Left renal cortex interstitium (tissue), 4 donors: ENCODE results near the gene C20orf96. TPM values are rescaled to one million over a fixed set of nuclear protein-coding genes. Genes with fewer than 3 reads are reported as not detected.
"Not testable (repeated sequence)": the region's sequence is repeated elsewhere in the genome, so short reads cannot be mapped to it uniquely, and the experiment has no call there.

Experiments used
- DNase-seq, 4 donors: peaks; one replicate each; pipeline ENCODE4 v3.0.0-alpha.2; 2013; ENCODE audit warnings: low read depth in 4 of 4, low spot score in 2 of 4, missing footprints in 1 of 4
- polyA plus RNA-seq, 4 donors: library from polyadenylated mRNA; unstranded; fragments of 120-200 nt; gene quantifications; one replicate each; pipeline ENCODE4 v1.2.1, GENCODE V29; 2013; ENCODE audit not compliant: insufficient read length in 4 of 4

C20orf96 gene
- polyA plus RNA-seq, 4 donors, result 32.0 to 43.0 (median 37.6) TPM

- DNase-seq, result no peak
These were observed 39.2 kb downstream of the C20orf96 start for GRCh38 chr20:251354-251753.

DNA sequence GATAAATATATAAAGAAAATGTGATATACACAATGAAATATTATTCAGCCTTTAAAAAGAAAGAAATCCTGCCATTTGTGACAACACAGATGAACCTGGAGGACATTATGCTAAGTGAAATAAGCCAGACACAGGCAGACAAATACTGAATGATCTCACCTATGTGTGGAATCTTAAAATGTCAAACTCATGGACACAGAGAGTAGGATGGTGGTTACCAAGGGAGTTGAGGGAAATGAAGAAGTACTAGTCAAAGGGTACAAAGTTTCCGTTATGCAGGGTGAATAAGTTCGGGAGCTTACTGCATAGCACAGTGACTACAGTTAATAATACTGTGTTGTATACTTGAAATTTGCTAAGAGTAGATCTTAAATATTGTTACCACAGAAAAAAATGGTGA is 47.6 kb downstream of the C20orf96 start:
- DNase-seq, result no peak

DNA sequence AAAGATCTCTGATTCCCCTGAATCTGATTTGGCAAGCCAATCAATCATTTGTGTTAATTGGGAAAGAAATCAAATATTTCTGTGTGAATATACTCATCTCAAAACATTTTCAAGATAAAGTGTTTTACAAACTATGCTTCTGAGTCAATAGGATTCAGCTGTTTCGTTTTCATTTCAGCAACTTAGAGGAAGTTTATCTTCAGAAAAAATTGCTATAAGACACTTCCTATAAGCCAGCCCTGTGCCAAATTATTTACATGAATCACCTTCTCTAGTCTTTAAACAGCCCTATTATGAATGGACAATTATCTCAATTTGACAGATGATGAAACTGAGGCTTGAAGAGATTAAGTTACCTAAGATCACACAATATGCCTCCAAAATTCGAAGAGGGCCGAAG is 52.6 kb downstream of the C20orf96 start:
- DNase-seq, result no peak

DNA sequence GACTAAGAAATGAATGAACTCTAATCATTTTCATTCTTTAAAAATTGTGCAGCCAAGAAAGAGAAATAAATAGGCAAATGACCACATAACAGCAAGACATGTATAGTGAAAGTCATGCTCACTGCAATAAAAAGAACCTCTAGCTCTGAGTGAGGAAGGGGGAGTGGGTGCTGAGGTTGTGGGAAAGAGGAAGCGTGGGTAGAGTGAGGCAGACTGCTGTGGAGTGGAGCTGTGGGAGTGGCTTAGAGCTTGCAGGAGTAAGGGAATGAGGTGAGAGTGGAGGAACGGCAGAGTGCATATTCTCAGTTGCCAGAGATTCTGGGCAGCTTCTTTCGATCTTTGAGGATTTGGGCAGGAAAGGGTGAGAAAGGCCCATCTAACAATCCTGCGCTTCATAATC is 53.1 kb downstream of the C20orf96 start:
- DNase-seq, result no peak

DNA sequence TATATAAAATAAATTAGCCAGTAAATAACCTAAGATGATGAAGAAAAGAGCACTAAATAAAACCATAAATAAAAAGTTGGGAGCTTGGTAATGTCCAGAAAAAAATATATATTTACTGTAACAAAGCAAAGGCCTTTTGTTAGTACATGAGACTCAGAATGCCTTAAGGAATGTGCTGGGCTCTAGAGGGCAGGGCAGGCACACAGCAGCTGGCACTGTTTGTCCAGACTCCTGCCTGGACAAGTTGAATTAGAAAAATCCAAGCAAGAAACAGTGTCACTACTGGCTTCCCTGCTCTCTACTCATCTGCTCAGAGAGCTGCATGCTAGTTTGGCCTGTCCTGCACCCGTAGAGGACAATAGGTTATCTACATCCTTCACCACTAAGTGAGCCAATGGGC is 54.7 kb downstream of the C20orf96 start:
- DNase-seq, result no peak

DNA sequence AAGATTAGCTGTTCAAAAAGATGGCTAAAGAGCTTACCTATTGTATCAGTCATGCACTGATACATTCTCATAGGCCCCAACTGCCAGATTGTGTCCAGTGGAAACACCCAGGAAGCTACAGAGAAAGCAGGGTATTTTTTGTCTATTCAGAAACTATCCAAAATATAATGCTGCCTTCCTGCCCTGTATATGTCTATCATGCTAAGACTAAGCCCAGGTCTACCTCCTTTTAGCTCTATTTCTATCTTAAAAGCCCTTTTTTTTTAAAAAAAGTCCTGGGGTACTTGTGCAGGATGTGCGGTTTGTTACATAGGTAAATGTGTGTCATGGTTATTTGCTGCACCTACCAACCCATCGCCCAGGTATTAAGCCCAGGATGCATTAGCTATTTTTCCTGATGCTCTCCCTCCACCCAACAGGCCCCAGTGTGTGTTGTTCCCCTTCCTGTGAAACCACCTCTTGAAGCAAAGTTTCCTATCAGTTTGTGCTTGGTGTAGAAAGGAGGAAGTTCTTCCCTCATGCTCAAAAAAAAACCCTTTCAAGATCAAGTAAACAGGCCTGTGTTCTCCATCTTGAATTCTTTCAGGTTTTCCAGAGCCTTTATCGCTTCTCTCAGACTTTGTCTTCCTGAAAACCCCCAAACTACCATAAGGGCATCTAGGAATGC is 63.0 kb downstream of the C20orf96 start:
- DNase-seq, result no peak

- DNase-seq, result no peak
These were observed 63.6 kb downstream of the C20orf96 start, which contains the start of gene DEFB129 for GRCh38 chr20:226958-227357. Gene DEFB129, plus strand, starts transcription at chr20:227258. Its CDS starts 31 bp downstream, at chr20:227289.

DNA sequence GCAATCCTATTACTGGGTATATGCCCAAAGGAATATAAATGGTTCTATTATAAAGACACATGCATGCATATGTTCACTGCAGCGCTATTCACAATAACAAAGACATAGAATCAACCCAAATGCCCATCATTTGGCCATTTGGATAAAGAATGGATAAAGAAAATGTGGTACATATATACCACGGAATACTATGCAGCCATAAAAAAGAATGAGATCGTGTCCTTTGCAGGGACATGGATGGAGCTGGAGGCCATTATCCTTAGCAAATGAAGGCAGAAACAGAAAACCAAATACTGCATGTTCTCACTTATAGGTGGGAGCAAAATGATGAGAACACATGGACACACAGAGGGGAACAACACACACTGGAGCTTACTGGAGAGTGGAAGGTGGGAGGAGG is 64.7 kb downstream of the C20orf96 start:
- DNase-seq, result not testable (repeated sequence)

- DNase-seq, result no peak
These were observed 69.2 kb downstream of the C20orf96 start for GRCh38 chr20:221258-221830.

Other genes starting within 250 kb of the C20orf96 start
- gene DEFB125, start 203.1 kb downstream of the C20orf96 start, polyA plus RNA-seq, result not detected
- not detected for gene DEFB126, start 148.2 kb downstream of the C20orf96 start, polyA plus RNA-seq
- not detected for gene DEFB127, start 133.3 kb downstream of the C20orf96 start, polyA plus RNA-seq
- gene DEFB128, start 101.0 kb downstream of the C20orf96 start, polyA plus RNA-seq, result not detected
- not detected for gene DEFB129, start 63.5 kb downstream of the C20orf96 start, polyA plus RNA-seq
- under 1 TPM in 1 of 4 donors, not detected in 3; 0.10 TPM for gene DEFB132, start 33.0 kb downstream of the C20orf96 start, polyA plus RNA-seq
- 10 to 100 TPM; 41.0 to 59.0 (median 48.3) TPM for gene ZCCHC3, start 6.8 kb upstream of the C20orf96 start, polyA plus RNA-seq
- gene SOX12, start 34.8 kb upstream of the C20orf96 start, polyA plus RNA-seq, result 10 to 100 TPM; 25.1 to 45.5 (median 36.8) TPM
- gene NRSN2, start 56.4 kb upstream of the C20orf96 start, polyA plus RNA-seq, result 10 to 100 TPM; 45.3 to 56.4 (median 49.5) TPM
- 1 to 10 TPM; 3.8 to 5.4 (median 4.1) TPM for gene TRIB3, start 90.0 kb upstream of the C20orf96 start, polyA plus RNA-seq
- gene RBCK1, start 117.5 kb upstream of the C20orf96 start, polyA plus RNA-seq, result 100 to 1,000 TPM in 2 of 4 donors, 10 to 100 TPM in 2; 66.5 to 111 (median 91.9) TPM
- gene TBC1D20, start 171.8 kb upstream of the C20orf96 start, polyA plus RNA-seq, result 10 to 100 TPM; 29.0 to 38.3 (median 32.9) TPM